Colonic mucosa (tissue), 4 donors: Measurements from ENCODE around the gene R3HDM2. TPM values are rescaled to one million over a fixed set of nuclear protein-coding genes. Genes with fewer than 3 reads are reported as not detected.

Experiments
- DNase-seq: peaks from one replicate; pipeline ENCODE4 v3.0.0-alpha.2; 2020
- H3K27ac ChIP-seq: fragments of 200-600 bp; one replicate; pipeline ENCODE4 v1.8.0; 2021
- H3K27me3 ChIP-seq: fragments of 200-600 bp; one replicate; pipeline ENCODE4 v1.8.0; 2021
- H3K36me3 ChIP-seq: fragments of 200-600 bp; one replicate; pipeline ENCODE4 v1.8.0; 2021
- H3K4me1 ChIP-seq: fragments of 200-600 bp; one replicate; pipeline ENCODE4 v1.8.0; 2021; ENCODE audit warnings: mild to moderate bottlenecking
- H3K4me3 ChIP-seq: fragments of 200-600 bp; one replicate; pipeline ENCODE4 v1.8.0; 2021
- H3K9ac ChIP-seq, 2 donors: one replicate each; pipeline ENCODE4 v1.7.0; 2013; ENCODE audit warnings: control low read depth in 2 of 2, low read depth in 2 of 2, low read length in 2 of 2
- H3K9me3 ChIP-seq: fragments of 200-600 bp; one replicate; pipeline ENCODE4 v1.8.0; 2021
- intact Hi-C: fragments of 100-400 bp; cut with DNase I; formaldehyde crosslinking; loops from one replicate; pipeline ENCODE4 v1.14.1; 2022
- total RNA-seq, 2 donors: library from RNA; stranded (reverse); fragmentation: NEBNext Ultra II Directional in 1 of 2; extraction: Animal tissue kit (Norgen Biotek cat#: 25700) in 1 of 2; gene quantifications; one replicate each; pipeline ENCODE4 v1.2.1, GENCODE V29; 2021
- TF ChIP-seq, protein P1 (sequence below): fragments of 200-600 bp; IDR thresholded peaks from one replicate; pipeline ENCODE4 v1.8.0; 2022; ENCODE audit warnings: antibody characterized with exemption, mild to moderate bottlenecking
- donor health status: healthy.
- donor health status: DM: no; HTN: no; CAD: no.
- donor health status: DM: no; HTN: no; CAD: no.

The R3HDM2 gene
- total RNA-seq, 2 donors from 2014 or later = 41.0 to 60.4 TPM

DNA sequence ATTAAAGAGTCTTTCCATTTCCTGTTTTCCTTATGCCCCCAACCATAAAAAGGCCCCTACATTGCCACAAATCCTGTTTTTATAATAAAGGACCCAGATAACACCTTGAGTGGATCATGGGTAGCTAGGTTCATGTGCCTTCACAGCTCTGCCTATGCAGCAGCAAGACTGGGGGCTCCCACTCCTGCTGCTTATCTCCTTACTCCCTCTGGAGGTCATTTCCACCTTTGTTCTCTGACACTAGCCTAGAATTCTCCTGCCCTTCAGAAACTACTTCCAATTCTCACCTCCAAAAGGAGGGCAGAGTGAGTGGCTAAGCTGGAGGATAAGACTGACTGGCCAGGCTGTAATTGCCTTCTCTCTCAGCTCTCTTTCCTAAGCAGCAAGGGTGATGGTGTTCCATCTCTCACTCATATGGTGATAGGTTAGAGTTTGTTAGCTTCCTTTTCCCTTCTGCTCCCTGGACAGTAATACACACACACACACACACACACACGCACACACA lies 159.8 kb downstream of the R3HDM2 start:
- no peak overlapping the region for H3K27ac ChIP-seq
- H3K9me3 ChIP-seq = no peaks in the 10 kb centered on the region
- peaks cover 12% of the 10 kb centered on the region for H3K36me3 ChIP-seq
- no peaks in the 10 kb centered on the region for H3K27me3 ChIP-seq
- H3K4me1 ChIP-seq = no peaks in the 10 kb centered on the region
- DNase-seq = no peak
- no peak overlapping the region for H3K9ac ChIP-seq
- no peak overlapping the region for H3K4me3 ChIP-seq
- intact Hi-C loops = no loop called here
- TF ChIP-seq, protein P1, sequence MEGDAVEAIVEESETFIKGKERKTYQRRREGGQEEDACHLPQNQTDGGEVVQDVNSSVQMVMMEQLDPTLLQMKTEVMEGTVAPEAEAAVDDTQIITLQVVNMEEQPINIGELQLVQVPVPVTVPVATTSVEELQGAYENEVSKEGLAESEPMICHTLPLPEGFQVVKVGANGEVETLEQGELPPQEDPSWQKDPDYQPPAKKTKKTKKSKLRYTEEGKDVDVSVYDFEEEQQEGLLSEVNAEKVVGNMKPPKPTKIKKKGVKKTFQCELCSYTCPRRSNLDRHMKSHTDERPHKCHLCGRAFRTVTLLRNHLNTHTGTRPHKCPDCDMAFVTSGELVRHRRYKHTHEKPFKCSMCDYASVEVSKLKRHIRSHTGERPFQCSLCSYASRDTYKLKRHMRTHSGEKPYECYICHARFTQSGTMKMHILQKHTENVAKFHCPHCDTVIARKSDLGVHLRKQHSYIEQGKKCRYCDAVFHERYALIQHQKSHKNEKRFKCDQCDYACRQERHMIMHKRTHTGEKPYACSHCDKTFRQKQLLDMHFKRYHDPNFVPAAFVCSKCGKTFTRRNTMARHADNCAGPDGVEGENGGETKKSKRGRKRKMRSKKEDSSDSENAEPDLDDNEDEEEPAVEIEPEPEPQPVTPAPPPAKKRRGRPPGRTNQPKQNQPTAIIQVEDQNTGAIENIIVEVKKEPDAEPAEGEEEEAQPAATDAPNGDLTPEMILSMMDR = no peak

DNA sequence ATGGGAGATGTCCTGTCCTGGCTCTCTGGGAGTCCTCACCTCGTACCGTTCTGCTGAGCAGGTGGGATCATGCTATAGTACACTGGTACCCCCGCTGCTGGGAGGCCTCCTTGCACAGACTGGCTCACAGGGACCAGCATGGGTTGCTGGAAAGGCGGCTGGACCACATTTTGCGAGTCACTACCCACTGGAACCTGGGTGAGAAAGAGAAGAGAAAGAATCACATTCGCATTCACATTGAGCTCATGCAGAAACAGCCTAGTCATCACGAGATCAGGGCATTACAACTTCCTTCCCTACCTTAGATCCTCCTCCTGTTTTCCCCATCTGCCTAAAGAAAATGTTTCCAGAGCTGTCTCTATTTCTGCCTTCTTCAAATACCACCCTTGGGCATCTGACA lies 162.6 kb downstream of the R3HDM2 start:
- Histone ChIP-seq H3K9me3 (no peaks in the 10 kb centered on the region), H3K27ac (no peak overlapping the region), H3K36me3 (peaks cover 12% of the 10 kb centered on the region), H3K4me1 (no peaks in the 10 kb centered on the region), H3K9ac (no peak overlapping the region), H3K27me3 (no peaks in the 10 kb centered on the region), H3K4me3 (no peak overlapping the region)
- intact Hi-C loops = no loop called here
- DNase-seq = no peak
- TF ChIP-seq, protein P1 = no peak

GRCh38 chr12:57266681-57267080 lies 164.2 kb downstream of the R3HDM2 start:
- no peak overlapping the region for H3K27ac ChIP-seq
- no peaks in the 10 kb centered on the region for H3K27me3 ChIP-seq
- H3K9me3 ChIP-seq = no peaks in the 10 kb centered on the region
- no peak overlapping the region for H3K9ac ChIP-seq
- no peak for DNase-seq
- H3K36me3 ChIP-seq = peaks cover 12% of the 10 kb centered on the region
- intact Hi-C loops = no loop called here
- TF ChIP-seq, protein P1 = no peak
- no peaks in the 10 kb centered on the region for H3K4me1 ChIP-seq
- H3K4me3 ChIP-seq = no peak overlapping the region

GRCh38 chr12:57263096-57263495 lies 167.7 kb downstream of the R3HDM2 start:
- H3K9ac ChIP-seq = no peak overlapping the region
- intact Hi-C loops = loop anchor here (5.0 kb wide), 1 partner anchor 189 kb away; no protein-coding TSS in a partner anchor

DNA sequence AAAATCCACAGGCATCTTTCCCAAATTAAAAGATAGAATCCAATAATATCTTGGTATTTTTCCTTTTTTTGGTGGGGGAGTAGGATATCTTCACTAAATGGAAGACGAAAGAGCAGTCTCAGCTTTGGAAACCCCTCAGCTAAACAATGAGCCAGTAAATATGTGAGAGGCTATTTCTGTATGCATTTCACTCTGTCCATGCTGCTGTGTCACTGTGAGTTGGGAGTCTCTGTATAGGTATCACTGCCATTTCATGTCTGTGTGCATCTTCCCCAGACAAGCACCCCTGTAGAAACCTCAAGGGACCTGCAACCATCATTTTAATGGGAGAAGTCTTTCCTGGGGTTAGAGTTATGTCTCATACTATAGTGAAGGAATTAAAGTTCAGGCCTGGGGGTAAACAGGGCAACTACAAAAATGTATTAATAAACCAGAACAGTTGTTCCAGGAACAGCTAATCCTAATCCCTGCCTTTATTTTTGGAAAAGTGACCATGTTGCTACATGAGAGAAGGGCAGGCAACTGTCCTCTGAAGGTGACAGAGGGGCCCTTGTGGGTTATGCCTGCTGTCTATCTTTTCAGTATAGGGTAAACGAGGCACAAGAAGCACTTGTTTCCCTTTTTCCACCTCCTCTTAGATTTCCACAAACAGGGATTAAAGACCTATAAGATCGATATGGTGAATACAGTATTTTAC lies 168.6 kb downstream of the R3HDM2 start:
- Histone ChIP-seq H3K4me3 (no peak overlapping the region), H3K9me3 (no peaks in the 10 kb centered on the region), H3K36me3 (no peaks in the 10 kb centered on the region), H3K27me3 (no peaks in the 10 kb centered on the region), H3K27ac (no peak overlapping the region), H3K4me1 (no peaks in the 10 kb centered on the region), H3K9ac (no peak overlapping the region)
- DNase-seq = no peak
- TF ChIP-seq, protein P1 = no peak
- intact Hi-C loops = loop anchor here (5.0 kb wide), 1 partner anchor 190 kb away; no protein-coding TSS in a partner anchor

More at GRCh38 chr12:57263096-57263495, 167.7 kb downstream of the R3HDM2 start:
- no peak for DNase-seq
- H3K4me1 ChIP-seq = no peaks in the 10 kb centered on the region
- H3K36me3 ChIP-seq = peaks cover 6% of the 10 kb centered on the region
- no peaks in the 10 kb centered on the region for H3K27me3 ChIP-seq
- H3K4me3 ChIP-seq = no peak overlapping the region
- H3K27ac ChIP-seq = no peak overlapping the region
- TF ChIP-seq, protein P1 = no peak
- H3K9me3 ChIP-seq = no peaks in the 10 kb centered on the region
